Esophagus mucosa (tissue), 1 donor: ENCODE results near the gene BMS1. TPM values are rescaled to one million over a fixed set of nuclear protein-coding genes. Genes with fewer than 3 reads are reported as not detected.
A peak's percentile ranks its signal among the peaks of the same experiment; 100 is the strongest.
"Not testable (repeated sequence)": the region's sequence is repeated elsewhere in the genome, so short reads cannot be mapped to it uniquely, and the experiment has no call there.

Source experiments
- ATAC-seq: fragments of 200-7000 bp; cut with Tn5 transposase; one replicate; pipeline ENCODE4 v1.9.1; 2020
- total RNA-seq: library from RNA; stranded (reverse); gene quantifications from one replicate; pipeline ENCODE4 v1.2.4, GENCODE V29; 2023
- donor health status: DM: yes; HTN: yes; CAD: no.

BMS1 gene
- total RNA-seq, 1 donor from 2014 or later = 10.0 TPM

- ATAC-seq = no peak
These were observed 3.2 kb downstream of the BMS1 start for GRCh38 chr10:42785759-42786158.

GRCh38 chr10:42790835-42791234 is 8.2 kb downstream of the BMS1 start:
- no peak for ATAC-seq

GRCh38 chr10:42795701-42796100 is 13.1 kb downstream of the BMS1 start:
- no peak for ATAC-seq

- peak; percentile 75 for ATAC-seq
These were observed 18.5 kb downstream of the BMS1 start for GRCh38 chr10:42801135-42801534.

GRCh38 chr10:42802876-42803275 is 20.3 kb downstream of the BMS1 start:
- no peak for ATAC-seq

GRCh38 chr10:42809676-42810075 is 27.1 kb downstream of the BMS1 start:
- no peak for ATAC-seq

GRCh38 chr10:42812028-42812427 is 29.4 kb downstream of the BMS1 start:
- ATAC-seq = no peak

GRCh38 chr10:42813989-42814687 is 31.5 kb downstream of the BMS1 start:
- ATAC-seq = not testable (repeated sequence)

GRCh38 chr10:42816334-42816733 is 33.7 kb downstream of the BMS1 start:
- ATAC-seq = not testable (repeated sequence)

- ATAC-seq = no peak
These were observed 34.3 kb downstream of the BMS1 start for GRCh38 chr10:42816912-42817311.

GRCh38 chr10:42817417-42817816 is 34.8 kb downstream of the BMS1 start:
- not testable (repeated sequence) for ATAC-seq

- ATAC-seq = not testable (repeated sequence)
These were observed 44.2 kb downstream of the BMS1 start for GRCh38 chr10:42826759-42827158.

- no peak for ATAC-seq
These were observed 44.6 kb downstream of the BMS1 start for GRCh38 chr10:42827201-42827600.

- not testable (repeated sequence) for ATAC-seq
These were observed 45.8 kb downstream of the BMS1 start for GRCh38 chr10:42828391-42828790.

GRCh38 chr10:42830237-42830636 is 47.6 kb downstream of the BMS1 start:
- ATAC-seq = no peak

- no peak for ATAC-seq
These were observed 53.5 kb downstream of the BMS1 start for GRCh38 chr10:42836096-42836495.

GRCh38 chr10:42836771-42837468 is 54.3 kb downstream of the BMS1 start:
- no peak for ATAC-seq

- not testable (repeated sequence) for ATAC-seq
These were observed 62.2 kb downstream of the BMS1 start for GRCh38 chr10:42844810-42845209.

GRCh38 chr10:42847261-42847660 is 64.7 kb downstream of the BMS1 start:
- not testable (repeated sequence) for ATAC-seq

- no peak for ATAC-seq
These were observed 68.3 kb downstream of the BMS1 start for GRCh38 chr10:42850931-42851330.

GRCh38 chr10:42859256-42859655 is 76.7 kb downstream of the BMS1 start:
- no peak for ATAC-seq

- not testable (repeated sequence) for ATAC-seq
These were observed 77.4 kb downstream of the BMS1 start for GRCh38 chr10:42860016-42860415.

GRCh38 chr10:42862801-42863200 is 80.2 kb downstream of the BMS1 start:
- not testable (repeated sequence) for ATAC-seq

- no peak for ATAC-seq
These were observed 82.0 kb downstream of the BMS1 start for GRCh38 chr10:42864575-42864974.
